ENCODE measurements around the gene KLK1.

- TF ChIP-seq CTCF (IDR thresholded peaks at IDR 0.05) (peak in 2 of 3 experiments; percentile 19 to 64), POLR2A (IDR thresholded peaks at IDR 0.05) (no peak)
Observed at GRCh38 chr19:50870417-50871089, 47.0 kb upstream of the KLK1 start.
